HG03159 (cell line): Measurements from ENCODE around the gene DAAM1.

Experiments used
- ATAC-seq: cut with Tn5 transposase; IDR thresholded peaks from one replicate; pipeline ENCODE4 v1.9.1; 2021; ENCODE audit warnings: mild to moderate bottlenecking, moderate library complexity; ENCODE audit not compliant: unreplicated experiment

DAAM1 gene

GRCh38 chr14:59188461-59189090 lies at the start of gene DAAM1:
DAAM1 (plus strand) TSS chr14:59188667; CDS start chr14:59263478, 74,811 bp downstream.
- peak; percentile 83 for ATAC-seq

GRCh38 chr14:59139324-59139723 lies 49.1 kb upstream of the DAAM1 start:
- no peak for ATAC-seq

- no peak for ATAC-seq
Observed at GRCh38 chr14:59140106-59140843, 48.2 kb upstream of the DAAM1 start.

GRCh38 chr14:59146484-59146883 lies 42.0 kb upstream of the DAAM1 start:
- ATAC-seq = no peak

GRCh38 chr14:59147007-59147406 lies 41.5 kb upstream of the DAAM1 start:
- ATAC-seq = no peak

- peak; percentile 65 for ATAC-seq
Observed at GRCh38 chr14:59148334-59148900, 40.0 kb upstream of the DAAM1 start.

GRCh38 chr14:59150990-59151389 lies 37.5 kb upstream of the DAAM1 start:
- ATAC-seq = peak; percentile 81

- no peak for ATAC-seq
Observed at GRCh38 chr14:59154373-59154772, 34.1 kb upstream of the DAAM1 start.

GRCh38 chr14:59155886-59156285 lies 32.6 kb upstream of the DAAM1 start:
- no peak for ATAC-seq

GRCh38 chr14:59159169-59159568 lies 29.3 kb upstream of the DAAM1 start:
- no peak for ATAC-seq

- ATAC-seq = no peak
Observed at GRCh38 chr14:59160506-59160905, 28.0 kb upstream of the DAAM1 start.

- ATAC-seq = no peak
Observed at GRCh38 chr14:59161561-59162175, 26.8 kb upstream of the DAAM1 start.

- ATAC-seq = no peak
Observed at GRCh38 chr14:59166258-59166657, 22.2 kb upstream of the DAAM1 start.

GRCh38 chr14:59175404-59175803 lies 13.1 kb upstream of the DAAM1 start:
- peak; percentile 98 for ATAC-seq

GRCh38 chr14:59176765-59177164 lies 11.7 kb upstream of the DAAM1 start:
- no peak for ATAC-seq

GRCh38 chr14:59177262-59177661 lies 11.2 kb upstream of the DAAM1 start:
- ATAC-seq = no peak

GRCh38 chr14:59181791-59182190 lies 6.7 kb upstream of the DAAM1 start:
- ATAC-seq = no peak

- ATAC-seq = no peak
Observed at GRCh38 chr14:59182641-59183040, 5.8 kb upstream of the DAAM1 start.

GRCh38 chr14:59183150-59183549 lies 5.3 kb upstream of the DAAM1 start:
- ATAC-seq = no peak

GRCh38 chr14:59184396-59184795 lies 4.1 kb upstream of the DAAM1 start:
- ATAC-seq = no peak

- ATAC-seq = no peak
Observed at GRCh38 chr14:59185676-59186075, 2.8 kb upstream of the DAAM1 start.

- no peak for ATAC-seq
Observed at GRCh38 chr14:59186306-59186705, 2.2 kb upstream of the DAAM1 start.
